HCT116 (cell line): ENCODE measurements around the gene UBE2E2. TPM values are rescaled to one million over a fixed set of nuclear protein-coding genes. Genes with fewer than 3 reads are reported as not detected.

ENCODE experiments used
- ATAC-seq: fragments of 200-7000 bp; cut with Tn5 transposase; 2 replicates; pipeline ENCODE4 v1.9.1; 2020; ENCODE audit warnings: mild to moderate bottlenecking, moderate library complexity
- BruUV-seq: library from RNA; stranded (reverse); fragments of 400-500 nt; replicated peaks from 2 replicates; lab custom pipeline; 2021; lab: Mats Ljungman, UMichigan
- CTCF ChIA-PET: fragments of 300-600 bp; sonication (Branson Sonifier 250); formaldehyde crosslinking; loops from one replicate; lab custom pipeline; 2021; ENCODE audit warnings: antibody characterized with exemption; lab: Charles Lee
- POLR2A ChIA-PET: fragments of 300-600, 350-600 bp; sonication (Branson Sonifier 250); formaldehyde crosslinking; loops from one replicate; lab custom pipeline; 2021; ENCODE audit warnings: antibody characterized with exemption; lab: Charles Lee
- RAD21 ChIA-PET, 2 experiments: fragments of 300-600 bp; sonication (Branson Sonifier 250); formaldehyde crosslinking; loops; one replicate each; lab custom pipeline; 2023; ENCODE audit warnings: low total read pairs in 2 of 2; ENCODE audit not compliant: uncharacterized antibody in 2 of 2, unreplicated experiment in 2 of 2, low non-redundant PET in 1 of 2; lab: Charles Lee
- DNase-seq: peaks from one replicate; pipeline ENCODE4 v3.0.0-alpha.2; 2010; ENCODE audit warnings: low read depth, low spot score
- H2AFZ ChIP-seq: fragments of 200-600 bp; shearing (Covaris generic), sonication (generic); 2 replicates; pipeline ENCODE4 v1.6.1; 2017; ENCODE audit warnings: low read depth, mixed run types, mixed read lengths, antibody characterized with exemption, low read length; ENCODE audit not compliant: poor library complexity, severe bottlenecking
- H3K27ac ChIP-seq: 2 replicates; pipeline ENCODE4 v1.5.1; 2012; ENCODE audit warnings: low read depth, low read length
- H3K27me3 ChIP-seq: fragments of 200-600 bp; sonication (generic); 2 replicates; pipeline ENCODE4 v1.6.1; 2016; ENCODE audit warnings: mixed run types, low read length, mixed read lengths; ENCODE audit not compliant: insufficient read depth
- H3K36me3 ChIP-seq, 2 experiments: fragments of 200-500 bp in 1 of 2; fragments of 200-600 bp in 1 of 2; sonication (Bioruptor generic) in 1 of 2; sonication (generic) in 1 of 2; 2 replicates each; pipeline versions ENCODE4 v1.5.1 to v1.6.1; 2014 to 2016; ENCODE audit warnings: low read length in 2 of 2, inconsistent platforms in 1 of 2, mixed read lengths in 1 of 2, mixed run types in 1 of 2; ENCODE audit not compliant: insufficient read depth in 2 of 2, control insufficient read depth in 1 of 2
- H3K4me1 ChIP-seq, 2 experiments: fragments of 200-600 bp in 1 of 2; sonication (generic) in 1 of 2; 2 replicates each; pipeline versions ENCODE4 v1.5.1 to v1.6.1; 2012 to 2017; ENCODE audit warnings: low read length in 2 of 2, inconsistent platforms in 1 of 2, mild to moderate bottlenecking in 1 of 2, mixed read lengths in 1 of 2, mixed run types in 1 of 2, moderate library complexity in 1 of 2; ENCODE audit not compliant: insufficient read depth in 2 of 2, control insufficient read depth in 1 of 2
- H3K4me2 ChIP-seq: fragments of 200-600 bp; sonication (generic); 2 replicates; pipeline ENCODE4 v1.6.1; 2017; ENCODE audit warnings: mixed run types, low read length, mixed read lengths
- H3K4me3 ChIP-seq, 2 experiments: fragments of 200-600 bp in 1 of 2; sonication (generic) in 1 of 2; replicated peaks in 1 of 2; 2 replicates each; pipeline ENCODE4 v1.5.1; 2011 to 2016; ENCODE audit warnings: low read length in 2 of 2, control low read depth in 1 of 2, low read depth in 1 of 2, mild to moderate bottlenecking in 1 of 2, mixed read lengths in 1 of 2, mixed run types in 1 of 2
- H3K79me2 ChIP-seq: fragments of 200-600 bp; sonication (generic); 2 replicates; pipeline ENCODE4 v1.6.1; 2017; ENCODE audit warnings: mild to moderate bottlenecking, mixed run types, low read length, moderate library complexity, mixed read lengths; ENCODE audit not compliant: insufficient read depth
- H3K9ac ChIP-seq: fragments of 200-600 bp; sonication (generic); 2 replicates; pipeline ENCODE4 v1.6.1; 2016; ENCODE audit warnings: low read length, mixed read lengths
- H3K9me2 ChIP-seq: fragments of 200-600 bp; sonication (generic), shearing (Covaris generic); 2 replicates; pipeline ENCODE4 v1.6.1; 2017; ENCODE audit warnings: mixed run types, mild to moderate bottlenecking, moderate library complexity; ENCODE audit not compliant: insufficient read depth
- H3K9me3 ChIP-seq, 2 experiments: fragments of 200-500 bp in 1 of 2; fragments of 200-600 bp in 1 of 2; sonication (Bioruptor generic) in 1 of 2; sonication (generic) in 1 of 2; 2 replicates each; pipeline ENCODE4 v1.6.1; 2014 to 2017; ENCODE audit warnings: low read length in 2 of 2, mixed read lengths in 2 of 2, inconsistent platforms in 1 of 2, low read depth in 1 of 2, mild to moderate bottlenecking in 1 of 2, mixed run types in 1 of 2, moderate library complexity in 1 of 2; ENCODE audit not compliant: control insufficient read depth in 1 of 2, insufficient read depth in 1 of 2
- H4K20me1 ChIP-seq: fragments of 200-600 bp; sonication (generic), shearing (Covaris generic); 2 replicates; pipeline ENCODE4 v1.6.1; 2017; ENCODE audit warnings: mixed run types, mild to moderate bottlenecking, moderate library complexity; ENCODE audit not compliant: insufficient read depth
- CEBPB ChIP-seq: IDR thresholded peaks from 2 replicates; pipeline ENCODE4 v1.6.1; 2012; ENCODE audit warnings: low read depth
- ELF1 ChIP-seq: IDR thresholded peaks from 2 replicates; pipeline ENCODE4 v1.6.1; 2012; ENCODE audit warnings: low read depth, borderline replicate concordance
- EZH2 ChIP-seq: fragments of 200-600 bp; sonication (generic); IDR thresholded peaks from 2 replicates; pipeline ENCODE4 v1.6.1; 2017; ENCODE audit warnings: antibody characterized with exemption, mixed run types
- EZH2phosphoT487 ChIP-seq: fragments of 200-600 bp; IDR thresholded peaks from 2 replicates; pipeline ENCODE4 v1.6.1; 2018; ENCODE audit warnings: antibody characterized with exemption, borderline replicate concordance
- FOSL1 ChIP-seq: IDR thresholded peaks from 2 replicates; pipeline ENCODE4 v1.6.1; 2012; ENCODE audit warnings: low read depth
- POLR2A ChIP-seq: IDR thresholded peaks from 2 replicates; pipeline ENCODE4 v1.7.0; 2011; ENCODE audit warnings: borderline replicate concordance; ENCODE audit not compliant: insufficient read depth, insufficient read length; ENCODE audit errors: extremely low read depth
- RAD21 ChIP-seq: IDR thresholded peaks from 2 replicates; pipeline ENCODE4 v1.6.1; 2012; ENCODE audit warnings: low read depth, mild to moderate bottlenecking
- SIN3A ChIP-seq: IDR thresholded peaks from 2 replicates; pipeline ENCODE4 v1.6.1; 2012; ENCODE audit warnings: low read depth
- SP1 ChIP-seq: IDR thresholded peaks from 2 replicates; pipeline ENCODE4 v1.6.1; 2012; ENCODE audit warnings: low read depth
- SRF ChIP-seq: IDR thresholded peaks from 2 replicates; pipeline ENCODE4 v1.6.1; 2012; ENCODE audit warnings: low read depth
- TCF7L2 ChIP-seq: IDR thresholded peaks from 2 replicates; pipeline ENCODE4 v1.7.0; 2011; ENCODE audit warnings: borderline replicate concordance, inconsistent platforms; ENCODE audit not compliant: insufficient read depth, insufficient read length; ENCODE audit errors: extremely low read depth
- YY1 ChIP-seq: IDR thresholded peaks from 2 replicates; pipeline ENCODE4 v1.6.1; 2011; ENCODE audit warnings: low read length, low read depth, moderate library complexity, mild to moderate bottlenecking; ENCODE audit not compliant: insufficient replicate concordance; ENCODE audit errors: extremely low read depth
- ZNF274 ChIP-seq: fragments of 200-500 bp; sonication (Bioruptor generic); IDR thresholded peaks from 2 replicates; pipeline ENCODE4 v1.6.1; 2014; ENCODE audit warnings: mild to moderate bottlenecking, low read depth, low read length, inconsistent platforms
- intact Hi-C: fragments of 100-400 bp; cut with micrococcal nuclease; formaldehyde crosslinking; loops from 2 replicates; pipeline ENCODE4 v1.10.0; 2022
- total RNA-seq: library from RNA; stranded (reverse); gene quantifications from one replicate; pipeline ENCODE4 v1.2.1, GENCODE V29; 2021; ENCODE audit not compliant: unreplicated experiment
- TF ChIP-seq, protein P1 (sequence below): IDR thresholded peaks from 2 replicates; pipeline ENCODE4 v1.6.1; 2012; ENCODE audit warnings: low read depth
- TF ChIP-seq, protein P2 (sequence below), 3 experiments: fragments of 200-600 bp in 1 of 3; sonication (generic) in 1 of 3; IDR thresholded peaks in 2 of 3; conservative IDR thresholded peaks in 1 of 3; 2 replicates each; pipeline ENCODE4 v1.5.1; 2012 to 2017; ENCODE audit warnings: low read depth in 2 of 3, low read length in 2 of 3, antibody characterized with exemption in 1 of 3, borderline replicate concordance in 1 of 3, control low read depth in 1 of 3, mild to moderate bottlenecking in 1 of 3, mixed read lengths in 1 of 3, mixed run types in 1 of 3, moderate library complexity in 1 of 3; ENCODE audit not compliant: insufficient read depth in 1 of 3
- TF ChIP-seq, protein P3 (sequence below): IDR thresholded peaks from 2 replicates; pipeline ENCODE4 v1.6.1; 2011; ENCODE audit warnings: mild to moderate bottlenecking, low read length, moderate library complexity; ENCODE audit not compliant: insufficient replicate concordance; ENCODE audit errors: extremely low read depth
- TF ChIP-seq, protein P4 (sequence below): IDR thresholded peaks from 2 replicates; pipeline ENCODE4 v1.6.1; 2012

The UBE2E2 gene
- total RNA-seq, 1 experiment from 2014 or later, result 21.4 TPM

DNA sequence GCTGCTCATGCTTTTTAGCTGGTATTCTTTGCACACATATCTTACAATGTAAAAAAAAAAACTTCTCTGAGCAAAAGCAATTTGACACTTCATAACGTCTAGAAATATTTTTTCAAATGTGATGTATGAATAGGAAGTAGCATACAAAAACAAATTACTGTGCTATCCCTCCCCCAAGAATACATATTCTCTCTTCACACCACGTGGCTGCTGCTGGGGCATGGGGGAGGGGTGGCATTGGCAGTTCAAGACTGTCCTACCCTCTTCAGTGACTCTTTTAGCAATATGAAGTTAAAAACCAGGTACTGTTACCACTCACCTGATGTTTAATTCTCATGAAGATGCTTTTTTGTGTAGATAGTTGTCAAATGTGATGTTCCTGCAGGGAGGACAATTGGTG lies 85.6 kb downstream of the UBE2E2 start:
- no peaks in the 10 kb centered on the region; the same call in 1 of the 2 replicates for H3K79me2 ChIP-seq

More for the DNA sequence above, 85.6 kb downstream of the UBE2E2 start:
- Histone ChIP-seq H3K4me3 (no peak overlapping the region), H2AFZ (no peak overlapping the region), H3K4me1 (no peaks in the 10 kb centered on the region), H3K4me2 (no peak overlapping the region), H3K9ac (no peak overlapping the region), H3K36me3 (no peaks in the 10 kb centered on the region), H4K20me1 (no peaks in the 10 kb centered on the region), H3K27ac (no peak overlapping the region), H3K9me3 (no peaks in the 10 kb centered on the region), H3K27me3 (no peaks in the 10 kb centered on the region), H3K9me2 (no peaks in the 10 kb centered on the region)
- POLR2A ChIA-PET, result no interaction called here
- ATAC-seq (no peak), DNase-seq (no peak)
- RAD21 ChIA-PET, result no interaction called here
- intact Hi-C loops, result no loop called here
- no TSS peak for BruUV-seq
- TF ChIP-seq SIN3A (no peak), SRF (no peak), TCF7L2 (no peak), ELF1 (no peak), RAD21 (no peak), EZH2phosphoT487 (no peak), EZH2 (no peak), CEBPB (no peak), POLR2A (no peak), YY1 (no peak), FOSL1 (no peak), SP1 (no peak), ZNF274 (no peak)
- TF ChIP-seq, protein P1, sequence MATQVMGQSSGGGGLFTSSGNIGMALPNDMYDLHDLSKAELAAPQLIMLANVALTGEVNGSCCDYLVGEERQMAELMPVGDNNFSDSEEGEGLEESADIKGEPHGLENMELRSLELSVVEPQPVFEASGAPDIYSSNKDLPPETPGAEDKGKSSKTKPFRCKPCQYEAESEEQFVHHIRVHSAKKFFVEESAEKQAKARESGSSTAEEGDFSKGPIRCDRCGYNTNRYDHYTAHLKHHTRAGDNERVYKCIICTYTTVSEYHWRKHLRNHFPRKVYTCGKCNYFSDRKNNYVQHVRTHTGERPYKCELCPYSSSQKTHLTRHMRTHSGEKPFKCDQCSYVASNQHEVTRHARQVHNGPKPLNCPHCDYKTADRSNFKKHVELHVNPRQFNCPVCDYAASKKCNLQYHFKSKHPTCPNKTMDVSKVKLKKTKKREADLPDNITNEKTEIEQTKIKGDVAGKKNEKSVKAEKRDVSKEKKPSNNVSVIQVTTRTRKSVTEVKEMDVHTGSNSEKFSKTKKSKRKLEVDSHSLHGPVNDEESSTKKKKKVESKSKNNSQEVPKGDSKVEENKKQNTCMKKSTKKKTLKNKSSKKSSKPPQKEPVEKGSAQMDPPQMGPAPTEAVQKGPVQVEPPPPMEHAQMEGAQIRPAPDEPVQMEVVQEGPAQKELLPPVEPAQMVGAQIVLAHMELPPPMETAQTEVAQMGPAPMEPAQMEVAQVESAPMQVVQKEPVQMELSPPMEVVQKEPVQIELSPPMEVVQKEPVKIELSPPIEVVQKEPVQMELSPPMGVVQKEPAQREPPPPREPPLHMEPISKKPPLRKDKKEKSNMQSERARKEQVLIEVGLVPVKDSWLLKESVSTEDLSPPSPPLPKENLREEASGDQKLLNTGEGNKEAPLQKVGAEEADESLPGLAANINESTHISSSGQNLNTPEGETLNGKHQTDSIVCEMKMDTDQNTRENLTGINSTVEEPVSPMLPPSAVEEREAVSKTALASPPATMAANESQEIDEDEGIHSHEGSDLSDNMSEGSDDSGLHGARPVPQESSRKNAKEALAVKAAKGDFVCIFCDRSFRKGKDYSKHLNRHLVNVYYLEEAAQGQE, result no peak
- TF ChIP-seq, protein P2, sequence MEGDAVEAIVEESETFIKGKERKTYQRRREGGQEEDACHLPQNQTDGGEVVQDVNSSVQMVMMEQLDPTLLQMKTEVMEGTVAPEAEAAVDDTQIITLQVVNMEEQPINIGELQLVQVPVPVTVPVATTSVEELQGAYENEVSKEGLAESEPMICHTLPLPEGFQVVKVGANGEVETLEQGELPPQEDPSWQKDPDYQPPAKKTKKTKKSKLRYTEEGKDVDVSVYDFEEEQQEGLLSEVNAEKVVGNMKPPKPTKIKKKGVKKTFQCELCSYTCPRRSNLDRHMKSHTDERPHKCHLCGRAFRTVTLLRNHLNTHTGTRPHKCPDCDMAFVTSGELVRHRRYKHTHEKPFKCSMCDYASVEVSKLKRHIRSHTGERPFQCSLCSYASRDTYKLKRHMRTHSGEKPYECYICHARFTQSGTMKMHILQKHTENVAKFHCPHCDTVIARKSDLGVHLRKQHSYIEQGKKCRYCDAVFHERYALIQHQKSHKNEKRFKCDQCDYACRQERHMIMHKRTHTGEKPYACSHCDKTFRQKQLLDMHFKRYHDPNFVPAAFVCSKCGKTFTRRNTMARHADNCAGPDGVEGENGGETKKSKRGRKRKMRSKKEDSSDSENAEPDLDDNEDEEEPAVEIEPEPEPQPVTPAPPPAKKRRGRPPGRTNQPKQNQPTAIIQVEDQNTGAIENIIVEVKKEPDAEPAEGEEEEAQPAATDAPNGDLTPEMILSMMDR (IDR thresholded peaks at IDR 0.05 in 2 of 3, conservative IDR thresholded peaks at IDR 0.05 in 1 of 3; ENCODE audit: borderline replicate concordance in 1 of 3, insufficient read depth in 1 of 3, low read depth in 2 of 3, low read length in 2 of 3), result no peak
- TF ChIP-seq, protein P3, sequence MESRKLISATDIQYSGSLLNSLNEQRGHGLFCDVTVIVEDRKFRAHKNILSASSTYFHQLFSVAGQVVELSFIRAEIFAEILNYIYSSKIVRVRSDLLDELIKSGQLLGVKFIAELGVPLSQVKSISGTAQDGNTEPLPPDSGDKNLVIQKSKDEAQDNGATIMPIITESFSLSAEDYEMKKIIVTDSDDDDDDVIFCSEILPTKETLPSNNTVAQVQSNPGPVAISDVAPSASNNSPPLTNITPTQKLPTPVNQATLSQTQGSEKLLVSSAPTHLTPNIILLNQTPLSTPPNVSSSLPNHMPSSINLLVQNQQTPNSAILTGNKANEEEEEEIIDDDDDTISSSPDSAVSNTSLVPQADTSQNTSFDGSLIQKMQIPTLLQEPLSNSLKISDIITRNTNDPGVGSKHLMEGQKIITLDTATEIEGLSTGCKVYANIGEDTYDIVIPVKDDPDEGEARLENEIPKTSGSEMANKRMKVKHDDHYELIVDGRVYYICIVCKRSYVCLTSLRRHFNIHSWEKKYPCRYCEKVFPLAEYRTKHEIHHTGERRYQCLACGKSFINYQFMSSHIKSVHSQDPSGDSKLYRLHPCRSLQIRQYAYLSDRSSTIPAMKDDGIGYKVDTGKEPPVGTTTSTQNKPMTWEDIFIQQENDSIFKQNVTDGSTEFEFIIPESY, result no peak
- TF ChIP-seq, protein P4, sequence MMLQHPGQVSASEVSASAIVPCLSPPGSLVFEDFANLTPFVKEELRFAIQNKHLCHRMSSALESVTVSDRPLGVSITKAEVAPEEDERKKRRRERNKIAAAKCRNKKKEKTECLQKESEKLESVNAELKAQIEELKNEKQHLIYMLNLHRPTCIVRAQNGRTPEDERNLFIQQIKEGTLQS, result no peak
- CTCF ChIA-PET, result no interaction called here
